Brain microvascular endothelial cell (primary cell): ENCODE results near the gene RRAS.

Source experiments
- DNase-seq: peaks from one replicate; pipeline ENCODE4 v3.0.0-alpha.2; 2020
- H3K27ac ChIP-seq: fragments of 250-450 bp; sonication (Bioruptor Pico); 2 replicates; pipeline ENCODE4 v1.5.1; 2020; ENCODE audit warnings: mild to moderate bottlenecking, moderate library complexity
- H3K27me3 ChIP-seq: fragments of 250-450 bp; sonication (Bioruptor Pico); replicated peaks from 2 replicates; pipeline ENCODE4 v1.5.1; 2020; ENCODE audit warnings: mild to moderate bottlenecking
- H3K36me3 ChIP-seq: fragments of 250-450 bp; sonication (Bioruptor Pico); replicated peaks from 2 replicates; pipeline ENCODE4 v1.5.1; 2020; ENCODE audit warnings: mild to moderate bottlenecking
- H3K4me3 ChIP-seq: 2 replicates; pipeline ENCODE4 v1.5.1; 2011; ENCODE audit warnings: low read depth, mild to moderate bottlenecking, control low read depth, low read length, moderate library complexity
- in situ Hi-C: cut with HindIII; loops from 2 replicates; pipeline ENCODE4 v1.10.0; 2017; ENCODE audit warnings: low sequenced_read_pairs, low pct_ligation_motif_present
- TF ChIP-seq, protein P1 (sequence below): IDR thresholded peaks from 2 replicates; pipeline ENCODE4 v1.5.1; 2011; ENCODE audit warnings: low read depth, mild to moderate bottlenecking, moderate library complexity, low read length, control low read depth, inconsistent platforms; ENCODE audit errors: missing control alignments

The RRAS gene

DNA sequence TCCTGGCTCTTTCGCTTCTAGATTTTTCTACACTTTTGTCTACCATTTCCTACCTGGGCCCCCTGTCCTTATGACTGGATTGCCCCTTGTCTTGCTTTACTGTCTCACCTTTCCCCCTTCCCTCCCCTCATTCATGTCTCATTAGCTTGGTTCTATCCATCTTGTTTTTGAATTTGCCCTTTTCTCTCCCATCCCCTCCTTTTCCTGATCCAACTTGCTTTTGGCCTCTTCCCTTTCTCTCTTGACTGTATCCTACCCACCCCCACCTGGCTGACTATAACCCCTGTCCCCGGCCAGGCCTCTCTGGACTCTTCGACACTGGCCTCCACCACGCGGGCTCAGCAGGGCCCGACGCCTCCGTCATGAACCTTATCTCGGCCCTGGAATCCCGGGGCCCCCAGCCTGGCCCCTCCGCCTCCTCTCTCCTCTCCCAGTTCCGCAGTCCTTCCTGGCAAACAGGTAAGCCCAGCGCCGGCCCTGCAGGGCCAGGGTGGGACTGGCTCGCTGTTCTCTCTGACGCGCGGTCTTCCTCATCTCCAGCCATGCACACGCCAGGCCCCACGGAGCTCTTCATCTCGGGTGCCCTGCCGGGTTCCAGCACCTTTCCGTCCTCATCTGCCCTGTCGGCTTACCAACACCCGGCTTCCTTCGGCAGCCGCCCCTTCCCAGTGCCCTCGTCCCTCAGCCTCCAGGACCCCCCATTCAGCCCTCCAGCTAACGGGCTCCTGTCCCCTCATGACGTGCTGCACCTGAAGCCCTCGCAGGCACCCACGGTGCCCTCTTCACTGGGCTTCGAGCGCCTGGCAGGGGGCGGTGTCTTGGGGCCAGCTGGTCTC lies 45.6 kb downstream of the RRAS start:
- no peak for DNase-seq
- H3K36me3 ChIP-seq = peaks cover 51% of the 10 kb centered on the region

DNA sequence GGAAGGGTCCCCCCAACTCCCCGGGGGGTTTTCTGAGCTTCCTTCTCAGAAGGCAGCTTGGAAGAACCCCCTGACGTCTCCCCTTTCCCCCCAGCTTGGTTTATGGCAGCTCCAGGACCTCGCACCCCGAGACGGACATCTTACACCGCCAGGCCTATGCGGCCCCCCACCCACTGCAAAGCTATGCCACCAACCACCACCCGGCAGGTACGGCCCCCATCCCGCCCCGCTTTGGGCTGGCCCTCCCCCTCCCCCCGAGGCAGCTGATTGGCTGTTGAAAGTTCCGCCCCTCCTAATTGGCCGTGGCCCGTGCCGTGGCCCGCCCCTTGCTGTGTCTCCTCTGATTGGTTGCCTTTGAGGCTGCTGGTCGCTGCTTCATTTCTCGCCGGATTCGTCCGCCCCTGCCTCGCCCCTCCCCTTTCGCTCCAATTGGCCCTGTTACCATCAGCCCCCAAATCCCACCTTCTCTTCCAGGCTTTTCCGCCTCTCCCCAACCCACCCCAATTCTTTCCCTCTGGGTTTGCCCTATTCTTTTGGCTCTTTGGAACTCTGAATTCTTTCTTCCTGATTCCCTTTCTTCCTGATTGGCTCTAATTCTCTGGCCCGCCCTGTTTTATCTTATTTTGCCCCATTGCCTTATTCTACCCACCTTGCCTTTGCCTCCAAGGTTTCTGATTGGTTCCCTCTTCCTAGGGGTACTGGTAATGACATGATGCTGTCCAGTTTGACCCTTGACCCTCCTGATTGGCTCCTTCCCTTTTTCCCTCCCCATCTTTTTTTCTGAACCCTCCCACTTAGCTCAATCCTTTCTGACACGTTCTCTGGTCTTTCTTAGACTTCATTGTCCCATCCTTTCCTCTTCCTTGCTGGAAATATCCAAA lies 46.5 kb downstream of the RRAS start:
- peak; percentile 92 for DNase-seq
- TF ChIP-seq, protein P1, sequence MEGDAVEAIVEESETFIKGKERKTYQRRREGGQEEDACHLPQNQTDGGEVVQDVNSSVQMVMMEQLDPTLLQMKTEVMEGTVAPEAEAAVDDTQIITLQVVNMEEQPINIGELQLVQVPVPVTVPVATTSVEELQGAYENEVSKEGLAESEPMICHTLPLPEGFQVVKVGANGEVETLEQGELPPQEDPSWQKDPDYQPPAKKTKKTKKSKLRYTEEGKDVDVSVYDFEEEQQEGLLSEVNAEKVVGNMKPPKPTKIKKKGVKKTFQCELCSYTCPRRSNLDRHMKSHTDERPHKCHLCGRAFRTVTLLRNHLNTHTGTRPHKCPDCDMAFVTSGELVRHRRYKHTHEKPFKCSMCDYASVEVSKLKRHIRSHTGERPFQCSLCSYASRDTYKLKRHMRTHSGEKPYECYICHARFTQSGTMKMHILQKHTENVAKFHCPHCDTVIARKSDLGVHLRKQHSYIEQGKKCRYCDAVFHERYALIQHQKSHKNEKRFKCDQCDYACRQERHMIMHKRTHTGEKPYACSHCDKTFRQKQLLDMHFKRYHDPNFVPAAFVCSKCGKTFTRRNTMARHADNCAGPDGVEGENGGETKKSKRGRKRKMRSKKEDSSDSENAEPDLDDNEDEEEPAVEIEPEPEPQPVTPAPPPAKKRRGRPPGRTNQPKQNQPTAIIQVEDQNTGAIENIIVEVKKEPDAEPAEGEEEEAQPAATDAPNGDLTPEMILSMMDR = no peak
- peaks cover 42% of the 10 kb centered on the region for H3K36me3 ChIP-seq
- H3K4me3 ChIP-seq = peak overlapping the region; percentile 85
- H3K27me3 ChIP-seq = no peaks in the 10 kb centered on the region
- peak overlapping the region; percentile 5 for H3K27ac ChIP-seq
- in situ Hi-C loops = no loop called here

More for the DNA sequence above, 45.6 kb downstream of the RRAS start:
- H3K27me3 ChIP-seq = no peaks in the 10 kb centered on the region
- TF ChIP-seq, protein P1 = no peak
- no peak overlapping the region for H3K4me3 ChIP-seq
- no peak overlapping the region for H3K27ac ChIP-seq
- in situ Hi-C loops = no loop called here

GRCh38 chr19:49592486-49593232 lies 47.3 kb downstream of the RRAS start:
- no peak for DNase-seq
- H3K27ac ChIP-seq = peak overlapping the region; percentile 1

GRCh38 chr19:49591731-49592485 lies 48.0 kb downstream of the RRAS start:
- Histone ChIP-seq H3K36me3 (peaks cover 28% of the 10 kb centered on the region), H3K27ac (peak overlapping the region; percentile 28), H3K27me3 (no peaks in the 10 kb centered on the region), H3K4me3 (peak overlapping the region; percentile 85)
- in situ Hi-C loops = no loop called here
- peak; percentile 19 for DNase-seq
- TF ChIP-seq, protein P1 = no peak

More at GRCh38 chr19:49592486-49593232, 47.3 kb downstream of the RRAS start:
- in situ Hi-C loops = no loop called here
- Histone ChIP-seq H3K27me3 (no peaks in the 10 kb centered on the region), H3K36me3 (peaks cover 36% of the 10 kb centered on the region), H3K4me3 (peak overlapping the region; percentile 85)
- TF ChIP-seq, protein P1 = no peak
